Activated CD4-positive, alpha-beta T cell treated with anti-CD3 and anti-CD28 coated beads for 4 hours (primary cell): ENCODE data around the gene LCT.
A peak's percentile ranks its signal among the peaks of the same experiment; 100 is the strongest.
"Not testable (repeated sequence)": the region's sequence is repeated elsewhere in the genome, so short reads cannot be mapped to it uniquely, and the experiment has no call there.

Experiments used
- DNase-seq, 2 donors: peaks; one replicate each; pipeline ENCODE4 v3.0.0-alpha.2; 2020

Gene LCT

DNA sequence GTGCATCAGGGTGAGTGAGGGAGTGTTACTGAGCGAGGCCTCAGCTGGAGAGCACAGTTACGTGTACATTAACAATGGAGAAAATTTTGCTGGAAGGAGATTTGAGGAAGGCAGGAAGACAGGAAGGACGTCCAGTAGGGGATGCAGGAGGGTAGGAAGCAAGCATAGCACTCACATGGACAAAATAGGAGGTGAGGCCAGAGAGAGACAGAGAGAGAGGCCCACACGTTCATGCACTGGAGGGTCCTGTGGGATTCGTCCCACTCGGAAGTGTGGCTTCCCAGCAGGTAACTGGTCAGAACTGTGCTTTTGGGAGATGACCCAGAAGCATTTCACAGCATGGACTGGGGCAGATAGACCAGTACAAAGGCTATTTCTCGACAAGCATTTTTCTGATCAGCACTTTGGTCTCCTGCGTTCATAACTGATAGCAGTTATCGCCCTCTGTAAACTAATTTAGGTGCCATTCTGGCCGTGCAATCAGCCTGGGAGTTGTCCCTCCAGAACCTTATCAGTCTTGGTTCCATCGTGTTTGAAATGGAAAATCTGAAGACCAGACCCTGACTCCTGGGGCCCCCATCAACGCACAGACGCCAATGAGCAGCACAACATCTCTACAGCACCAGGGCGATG is 5.7 kb downstream of the LCT start:
- DNase-seq = no peak

DNA sequence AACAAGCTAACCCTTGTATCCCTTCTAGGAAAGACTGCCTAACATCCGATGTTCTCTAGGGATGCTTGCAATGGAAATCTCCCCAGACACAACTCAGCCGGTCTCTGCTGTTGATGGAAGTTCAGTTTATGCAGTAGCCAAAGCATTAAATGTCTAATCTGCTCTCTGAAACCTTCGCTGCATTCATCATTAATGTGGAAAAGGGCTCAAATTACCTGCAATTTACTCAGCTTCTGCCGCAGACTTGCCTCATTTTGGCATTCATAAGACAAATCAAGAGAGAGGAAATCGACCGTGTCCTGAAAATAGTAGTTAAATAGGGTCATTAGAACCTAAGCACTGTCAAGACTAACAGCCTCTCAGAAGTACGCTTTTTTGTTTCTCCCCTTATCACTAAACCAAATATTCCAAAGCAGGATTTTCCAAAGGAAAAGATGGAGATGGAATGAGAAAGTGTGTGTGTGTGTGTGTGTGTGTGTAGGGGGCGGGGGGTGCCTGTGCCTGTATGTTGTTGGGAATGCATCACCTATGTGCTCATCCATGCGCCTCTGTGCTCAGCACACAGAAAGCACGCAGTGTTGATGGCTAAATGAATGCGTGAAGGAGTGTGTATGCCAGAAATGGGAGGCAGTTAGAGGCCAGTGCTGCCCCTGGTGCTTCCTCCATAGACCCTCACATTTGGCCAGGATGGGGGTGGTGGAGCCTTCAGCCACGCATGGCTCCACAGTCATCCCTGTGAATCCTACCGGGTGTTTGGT is 7.4 kb downstream of the LCT start:
- no peak for DNase-seq

DNA sequence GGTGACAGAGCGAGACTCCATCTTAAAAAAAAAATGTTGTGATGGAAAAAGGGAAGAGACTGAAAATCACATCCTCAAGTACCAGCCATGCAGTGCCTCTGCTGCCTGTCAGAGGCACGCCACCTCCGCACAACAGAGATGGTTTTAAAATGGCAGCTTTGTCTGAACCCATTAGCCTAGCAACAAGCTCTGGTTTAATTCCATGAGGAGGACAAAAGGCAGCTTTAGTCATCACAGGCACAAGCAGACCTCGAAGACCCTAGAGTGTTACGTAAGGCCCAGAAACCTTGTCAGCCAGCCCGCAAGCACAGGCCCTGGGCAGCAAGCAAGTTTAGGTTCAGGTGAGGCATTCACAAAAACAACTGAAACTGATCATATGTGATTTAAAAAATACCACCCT is 10.4 kb downstream of the LCT start:
- DNase-seq = no peak

DNA sequence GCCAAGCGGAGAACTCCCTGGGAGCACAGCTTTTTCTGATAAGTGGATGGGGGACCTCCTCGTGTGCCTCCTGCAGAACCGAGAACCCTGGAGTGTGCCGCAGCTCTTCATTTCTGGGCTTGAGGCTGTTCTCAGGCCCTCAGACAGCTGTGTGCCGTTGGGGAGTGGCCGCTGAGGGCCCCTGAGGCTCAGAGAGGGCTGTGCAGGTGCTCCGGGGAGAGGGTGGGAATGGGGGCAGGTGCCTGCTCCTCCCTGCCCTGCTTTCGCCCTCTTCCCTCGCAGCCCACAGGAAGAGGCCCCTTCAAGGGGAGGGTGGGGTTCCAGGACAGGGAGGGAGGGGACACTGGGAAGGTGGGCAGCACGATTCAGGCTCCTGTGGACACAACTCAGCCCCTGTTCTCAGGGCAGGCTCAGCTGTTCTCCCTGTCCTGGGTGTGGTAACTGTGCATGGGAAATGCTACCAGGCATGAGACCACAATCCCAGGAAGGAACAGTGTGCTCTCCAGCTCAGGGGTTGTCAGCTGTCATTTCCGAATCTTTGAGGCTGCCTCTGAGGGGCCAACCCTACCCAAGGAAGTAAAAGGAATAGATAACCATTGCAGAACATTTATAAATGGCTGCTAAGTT is 11.3 kb downstream of the LCT start:
- no peak for DNase-seq

DNA sequence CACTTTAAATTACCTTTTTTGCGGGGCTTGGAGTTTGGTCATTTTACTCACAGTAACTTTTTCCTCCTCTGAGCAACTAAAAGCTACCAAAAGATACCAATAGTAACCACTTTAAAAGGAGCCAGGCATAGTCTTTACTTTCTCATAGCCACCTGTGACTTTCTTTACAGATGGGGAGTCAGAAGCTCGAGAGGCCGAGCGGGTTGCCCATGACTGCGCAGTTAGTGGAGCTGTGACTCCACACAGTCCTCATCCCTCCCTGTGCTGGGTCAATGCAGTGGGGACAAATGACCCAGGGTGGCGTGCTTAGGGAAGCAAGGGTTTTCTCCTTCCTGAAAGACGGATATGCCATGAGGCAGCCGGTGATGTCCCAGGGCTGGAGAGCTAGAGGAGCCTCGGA is 11.9 kb downstream of the LCT start:
- no peak for DNase-seq

DNA sequence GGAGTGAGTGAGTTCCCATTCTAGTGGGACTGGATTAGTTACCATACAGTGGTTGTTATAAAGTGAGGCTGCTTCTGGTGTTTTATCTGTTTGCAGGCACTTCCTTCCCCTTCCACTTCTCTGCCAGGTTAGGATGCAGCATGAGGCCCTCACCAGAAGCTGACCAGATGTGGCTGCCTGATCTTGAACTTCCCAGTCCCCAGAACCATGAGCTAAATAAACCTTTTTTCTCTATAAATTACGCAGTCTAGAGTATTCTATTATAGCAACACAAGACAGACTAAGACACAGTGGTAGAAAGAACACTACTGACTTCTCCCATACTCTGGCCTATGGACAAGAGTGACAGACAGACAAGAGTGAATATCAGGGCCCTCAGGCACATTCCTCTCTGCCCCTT is 14.1 kb downstream of the LCT start:
- no peak for DNase-seq

DNA sequence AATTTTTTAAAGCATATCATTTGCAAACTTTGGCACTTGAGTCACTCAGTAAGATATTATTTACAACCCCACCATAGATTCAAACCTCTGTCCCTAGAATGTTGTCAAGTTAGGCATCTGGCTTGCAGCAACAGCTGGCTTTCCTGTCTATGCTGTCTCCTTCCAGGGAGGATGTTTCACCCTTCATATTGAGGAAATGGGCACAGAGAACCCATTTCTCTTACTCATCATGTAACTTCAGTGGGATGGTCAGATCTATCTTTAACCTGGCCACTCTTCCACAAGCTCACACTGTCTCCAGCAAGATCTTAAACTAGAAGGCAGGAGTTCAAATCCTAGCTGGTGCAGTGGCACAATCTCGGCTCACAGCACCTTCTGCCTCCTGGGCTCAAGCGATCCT is 15.8 kb downstream of the LCT start:
- no peak for DNase-seq

DNA sequence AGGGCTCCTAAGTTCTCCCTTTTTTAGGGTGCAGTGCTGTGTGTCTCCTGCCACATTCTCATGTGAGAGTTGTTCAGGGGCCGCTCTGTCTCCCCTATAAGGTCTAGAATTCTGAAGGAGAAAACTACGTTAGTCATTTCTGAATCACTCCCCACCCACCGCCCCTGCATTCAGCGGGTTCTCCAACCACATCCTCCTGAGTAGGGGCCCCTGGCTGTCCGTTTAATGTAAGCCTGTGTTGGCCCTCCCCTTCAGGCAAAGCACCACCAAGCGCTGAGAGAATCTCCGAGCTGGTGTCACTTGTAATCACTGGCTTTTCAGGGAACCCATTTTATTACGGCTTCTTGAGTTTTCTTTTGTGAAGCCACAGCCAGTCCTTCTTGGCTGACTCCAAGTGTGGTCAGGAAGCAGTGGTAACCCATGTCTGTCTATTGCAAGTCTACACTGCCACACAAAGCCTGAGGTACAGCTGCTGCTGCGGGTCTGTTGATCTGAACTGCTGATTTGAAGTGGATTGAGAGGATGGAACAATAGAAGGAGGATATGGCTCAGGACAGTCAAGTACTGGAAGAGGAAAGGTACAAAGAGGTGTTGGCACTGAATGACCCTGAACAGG is 16.9 kb downstream of the LCT start:
- DNase-seq = peak; percentile 66 to 75

DNA sequence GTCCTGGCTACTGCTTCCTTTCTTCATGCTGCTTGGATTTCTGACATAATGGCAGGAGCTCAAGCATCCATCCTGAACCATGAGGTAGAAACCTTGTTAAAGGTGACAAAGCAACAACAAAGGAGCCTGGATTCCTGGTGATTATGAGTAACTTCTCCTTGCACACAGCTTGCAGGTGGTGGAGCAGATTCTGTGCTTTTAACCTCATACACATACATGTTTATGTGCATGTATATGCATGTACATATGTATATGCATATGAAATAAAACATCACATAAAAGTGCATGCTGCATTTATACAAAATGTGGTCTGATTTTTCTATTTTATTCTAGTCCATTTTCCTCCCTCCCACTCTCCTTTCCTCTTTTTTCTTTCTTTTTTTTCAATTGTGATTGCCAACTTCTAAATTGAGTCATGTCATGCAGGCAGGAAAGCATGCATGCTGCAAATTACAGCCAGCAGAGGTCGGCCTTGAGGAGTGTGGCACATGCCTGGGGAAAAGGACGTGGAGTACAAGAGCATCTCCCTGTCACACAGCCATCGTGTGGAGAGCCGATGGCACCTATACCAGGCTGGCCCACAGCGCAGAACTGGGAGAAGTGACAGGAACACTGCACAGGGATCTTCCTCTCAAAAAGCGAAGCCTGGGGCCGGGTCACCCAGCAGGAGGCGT is 17.9 kb downstream of the LCT start:
- DNase-seq = peak in 1 of 2 donors; percentile 17

DNA sequence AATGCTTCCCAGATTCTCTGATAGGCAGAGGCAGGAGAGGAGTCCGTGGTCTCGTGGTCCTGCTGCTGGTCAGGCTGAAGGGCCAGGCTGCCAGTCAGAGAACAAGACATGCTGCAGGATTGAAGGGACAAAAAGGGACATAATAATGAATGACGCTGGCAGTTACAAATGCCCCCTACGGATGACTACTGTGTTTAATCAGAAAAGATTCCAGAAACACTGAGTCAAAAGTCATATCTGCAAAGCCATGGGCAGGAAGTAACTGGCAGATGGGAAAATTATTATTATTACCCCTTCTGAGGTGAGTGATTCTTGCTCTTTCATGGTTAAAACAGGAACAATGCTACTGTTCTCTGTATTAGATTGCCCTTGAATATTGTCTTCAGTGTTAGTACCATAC is 19.0 kb downstream of the LCT start:
- DNase-seq = no peak

DNA sequence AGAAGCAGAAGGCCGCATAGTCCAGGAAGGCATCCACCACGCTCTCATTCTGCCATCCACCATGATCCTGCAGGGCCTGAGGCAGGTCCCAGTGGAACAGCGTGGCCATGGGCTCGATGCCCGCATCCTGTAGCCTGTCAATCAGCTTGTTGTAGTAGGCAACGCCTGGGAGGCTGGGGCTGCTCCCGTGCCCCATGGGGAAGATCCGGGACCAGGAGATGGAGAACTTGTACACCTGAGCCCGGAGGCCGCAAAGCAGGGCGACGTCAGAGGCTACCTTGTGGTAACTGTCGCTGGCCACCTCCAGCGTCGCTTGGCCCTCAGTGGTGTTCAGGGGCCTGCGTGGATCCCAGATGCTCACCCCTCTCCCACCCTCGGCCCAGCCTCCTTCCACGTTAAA is 19.5 kb downstream of the LCT start:
- no peak for DNase-seq

DNA sequence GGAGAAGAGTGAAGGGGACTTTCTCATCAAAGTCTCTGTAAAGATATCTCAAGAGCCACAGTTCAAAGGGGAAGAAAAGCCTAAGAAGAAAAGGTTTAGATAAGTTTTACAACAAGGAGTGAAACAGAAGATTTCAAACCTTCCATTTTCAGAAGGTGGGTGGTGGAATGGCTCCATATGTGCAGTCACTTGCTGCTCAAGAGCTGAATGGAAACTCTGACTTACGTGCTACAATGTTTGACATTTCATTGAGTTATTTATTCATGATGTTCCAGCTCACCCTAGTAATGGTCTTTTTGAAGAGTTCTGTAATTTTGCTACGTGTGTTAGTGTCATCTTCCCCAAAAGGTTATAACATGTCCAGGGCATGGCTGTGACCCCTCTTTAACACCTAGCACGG is 21.7 kb downstream of the LCT start:
- no peak for DNase-seq

DNA sequence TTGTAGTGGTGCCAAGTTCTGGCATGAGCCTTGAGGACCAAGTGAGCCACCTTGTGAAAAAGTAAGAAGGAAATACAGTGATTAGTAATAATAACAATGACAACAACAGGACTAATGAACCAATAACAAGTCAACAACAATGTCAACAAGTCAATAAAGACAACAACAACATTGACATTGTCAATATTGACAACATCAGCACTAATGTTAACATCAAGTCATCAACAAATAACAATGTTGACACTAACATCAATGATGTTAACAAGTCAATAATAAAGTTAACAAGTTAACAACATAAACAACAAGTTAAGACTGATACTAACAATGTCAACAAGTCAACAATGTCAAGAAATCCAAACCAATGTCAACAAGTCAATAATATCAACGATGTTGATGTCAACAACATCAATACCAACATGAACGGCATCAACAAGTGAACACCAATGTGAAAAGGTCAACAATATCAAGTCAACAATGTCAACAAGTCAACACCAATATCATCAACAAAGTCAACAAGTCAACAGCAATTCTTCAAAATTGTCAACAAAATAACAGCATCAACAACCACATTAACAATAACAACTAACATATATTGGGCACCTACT is 24.0 kb downstream of the LCT start:
- DNase-seq = no peak

DNA sequence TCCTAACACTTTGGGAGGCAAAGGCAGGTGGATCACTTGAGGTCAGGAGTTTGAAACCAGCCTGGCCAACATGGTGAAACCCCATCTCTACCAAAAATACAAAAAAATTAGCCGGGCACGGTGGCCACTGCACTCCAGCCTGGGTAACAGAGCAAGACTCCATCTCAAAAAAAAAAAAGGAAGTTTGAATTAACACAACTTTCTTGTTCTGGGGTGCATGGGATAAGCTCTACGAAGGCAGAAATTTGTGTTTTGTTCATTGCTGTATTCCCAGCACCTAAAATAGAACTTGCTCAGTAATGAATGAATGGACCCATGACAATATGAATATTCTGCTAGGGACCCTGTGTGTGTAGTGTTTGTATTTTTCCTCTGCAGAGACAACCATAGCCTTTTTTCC is 29.1 kb downstream of the LCT start:
- not testable (repeated sequence) for DNase-seq

DNA sequence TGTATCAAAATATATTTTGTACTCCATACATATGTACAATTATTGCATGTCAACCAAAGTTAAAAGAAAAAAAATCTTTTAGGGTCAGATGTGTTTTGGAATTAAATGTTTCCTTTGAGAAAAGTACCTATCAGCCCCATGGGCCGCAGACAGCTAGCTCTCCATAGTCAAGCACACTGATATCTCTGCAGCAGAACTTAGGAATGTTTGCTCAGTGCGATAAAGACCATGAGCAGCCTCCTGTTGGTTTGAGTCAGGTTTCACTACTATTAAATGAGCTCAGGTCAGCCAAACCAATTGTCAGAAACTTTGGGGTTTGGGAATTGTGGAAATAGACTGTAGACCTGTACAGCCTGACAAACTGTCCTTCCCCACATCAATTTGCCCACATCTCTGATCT is 33.7 kb downstream of the LCT start:
- DNase-seq = no peak

DNA sequence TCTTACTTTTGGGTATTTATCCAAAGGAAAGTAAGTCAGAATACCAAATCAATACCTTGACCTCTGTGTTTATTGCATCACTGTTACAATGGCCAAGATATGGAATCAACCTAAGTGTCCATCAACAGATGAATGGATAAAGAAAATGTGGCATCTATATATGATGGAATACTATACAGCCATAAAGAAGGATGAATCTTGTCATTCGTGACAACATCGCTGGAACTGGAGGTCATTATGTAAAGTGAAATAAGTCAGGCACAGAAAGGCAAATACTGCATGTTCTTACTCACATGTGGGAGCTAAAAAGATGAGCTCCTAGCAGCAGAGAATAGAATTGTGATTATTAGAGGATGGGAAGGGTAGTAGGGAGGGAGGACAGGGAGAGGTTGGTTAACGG is 34.6 kb downstream of the LCT start:
- DNase-seq = no peak

DNA sequence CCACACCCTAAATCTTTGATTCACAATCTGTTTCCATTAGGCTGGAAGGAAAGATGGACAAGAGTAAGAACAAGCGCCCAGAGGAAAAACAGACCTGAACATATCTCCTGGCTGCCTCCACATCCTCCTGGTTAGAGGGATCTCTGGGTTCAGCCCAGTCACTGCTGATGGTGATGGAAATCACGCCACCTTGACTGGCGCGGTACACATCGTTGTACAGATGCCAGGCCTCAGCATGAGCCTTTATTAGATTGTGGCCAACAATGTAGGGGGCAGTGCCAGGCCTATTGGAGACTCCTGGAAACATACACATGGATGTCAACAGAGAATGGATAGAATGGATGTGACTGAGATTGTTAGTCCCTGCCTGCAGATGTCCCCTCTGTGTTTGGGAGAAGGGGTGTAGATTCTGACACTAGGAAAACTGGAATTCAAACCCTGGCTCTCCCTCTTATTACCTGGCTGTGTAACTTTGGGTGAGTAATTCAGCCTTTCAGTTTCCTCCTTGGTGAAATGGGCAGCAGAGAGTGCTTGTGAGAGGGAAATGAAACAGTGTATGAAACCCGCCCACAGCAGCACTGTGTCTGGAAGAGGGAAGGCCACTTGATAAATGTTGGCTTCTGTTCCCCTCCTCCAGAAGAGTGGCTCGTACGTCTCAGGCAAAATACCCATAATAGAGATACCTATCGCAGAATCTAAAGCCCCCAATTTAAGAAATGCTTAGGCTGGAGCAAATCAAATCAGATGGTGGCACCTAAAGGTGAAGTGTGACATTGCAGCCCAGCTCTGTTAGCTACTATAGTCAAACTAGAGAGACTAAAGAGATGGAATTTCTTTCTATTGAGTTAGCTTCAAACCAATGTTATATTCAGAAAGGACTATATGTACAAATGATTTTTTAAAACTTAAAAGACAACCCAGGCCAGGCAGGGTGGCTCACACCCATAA is 36.2 kb downstream of the LCT start:
- DNase-seq = no peak

DNA sequence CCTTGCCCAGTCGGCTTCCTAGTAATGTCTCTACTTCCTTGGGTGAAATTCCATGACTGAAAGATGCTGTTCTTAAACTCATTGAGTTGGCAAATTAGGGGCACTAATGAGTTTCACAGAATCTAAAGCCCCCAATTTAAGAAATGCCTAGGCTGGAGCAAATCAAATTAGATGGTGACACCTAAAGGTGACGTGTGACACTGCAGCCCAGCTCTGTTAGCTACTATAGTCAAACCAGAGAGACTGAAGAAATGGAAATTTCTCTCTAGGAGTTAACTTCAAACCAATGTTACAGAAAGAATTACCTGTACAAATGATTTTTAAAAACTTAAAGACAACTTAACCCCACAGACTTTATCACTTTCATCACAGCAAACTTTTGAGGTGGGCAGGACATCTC is 37.2 kb downstream of the LCT start:
- DNase-seq = no peak

DNA sequence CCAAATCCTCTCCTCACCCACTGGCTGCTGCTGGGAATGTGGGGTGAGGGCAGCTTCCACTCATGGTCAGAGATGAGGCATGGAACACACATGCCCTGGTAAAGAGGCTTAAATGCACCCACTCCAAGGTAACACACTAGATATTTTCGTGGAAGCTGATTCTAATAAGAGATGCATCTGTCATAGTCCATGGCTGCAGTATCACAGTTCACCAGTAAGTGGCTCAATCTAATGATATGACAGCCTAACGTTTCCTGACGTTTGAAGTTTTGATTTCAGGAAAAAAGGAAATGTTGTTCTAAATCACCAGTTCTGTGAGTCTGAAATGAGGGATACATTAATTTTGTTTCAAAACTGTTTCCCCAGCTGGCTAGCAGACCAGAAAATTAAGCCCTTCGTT is 38.2 kb downstream of the LCT start:
- no peak for DNase-seq

DNA sequence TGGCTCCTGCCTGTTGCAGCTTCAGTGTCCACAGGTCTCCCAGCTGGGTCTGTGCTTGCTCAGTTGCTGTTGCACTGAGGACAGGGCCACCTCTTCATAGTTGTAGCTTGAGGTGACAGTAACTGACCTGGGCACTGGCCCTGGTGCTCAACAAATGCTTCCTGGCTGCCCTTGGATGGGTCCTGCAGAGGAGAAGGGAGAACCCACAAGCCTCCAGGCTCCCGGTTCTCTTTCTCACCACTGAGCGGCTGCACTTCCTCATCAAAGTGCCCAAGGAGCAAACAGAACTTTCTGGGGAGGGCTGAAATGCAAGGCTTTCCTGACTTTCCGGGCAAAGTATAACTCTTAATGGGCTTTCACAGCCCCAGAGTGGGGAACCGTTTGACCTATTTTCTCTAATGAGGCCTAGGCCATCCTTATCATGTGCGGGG is 38.7 kb downstream of the LCT start:
- no peak for DNase-seq

DNA sequence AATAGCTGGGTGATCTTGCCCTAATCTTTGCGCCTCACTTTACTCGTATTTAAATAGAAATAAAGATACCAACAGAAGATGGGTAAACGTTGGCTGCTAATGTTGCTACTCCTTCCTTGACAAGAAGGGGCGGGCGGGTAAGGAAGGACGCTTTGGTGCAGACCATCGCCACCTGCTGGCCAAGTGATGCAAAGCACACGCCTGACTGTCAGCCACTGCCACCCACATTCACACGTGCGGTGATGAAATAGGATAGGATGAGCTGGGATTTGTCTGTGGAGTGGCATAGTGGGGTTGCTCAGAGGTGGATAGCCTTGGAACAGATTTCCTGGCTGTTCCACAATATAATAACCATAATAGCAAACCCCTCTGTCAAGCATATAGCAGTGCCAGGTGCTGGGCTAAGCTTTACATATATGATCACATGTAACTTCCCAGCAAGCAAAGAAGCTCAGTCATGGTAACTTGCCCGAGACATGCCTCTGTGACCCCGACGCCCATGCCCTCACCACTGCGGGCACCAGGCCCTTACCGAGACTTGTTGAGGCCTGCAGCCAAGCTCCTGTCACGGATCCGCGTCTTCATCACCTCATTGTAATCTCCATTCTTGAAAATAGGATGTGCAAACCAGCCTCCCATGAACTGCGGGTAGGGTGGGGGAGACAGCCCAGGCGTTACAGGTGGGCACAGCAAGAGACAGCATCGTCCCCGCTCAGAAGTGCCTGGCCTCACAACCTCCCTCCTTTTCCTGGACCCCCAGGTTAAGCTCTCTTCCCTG is 39.3 kb downstream of the LCT start:
- DNase-seq = peak; percentile 76 to 78
